ENCODE results near the gene RHBDF2. TPM values are rescaled to one million over a fixed set of nuclear protein-coding genes. Genes with fewer than 3 reads are reported as not detected.
A peak's percentile ranks its signal among the peaks of the same experiment; 100 is the strongest.

The RHBDF2 gene
- total RNA-seq, 1 experiment from 2014 or later: 36.2 TPM

DNA sequence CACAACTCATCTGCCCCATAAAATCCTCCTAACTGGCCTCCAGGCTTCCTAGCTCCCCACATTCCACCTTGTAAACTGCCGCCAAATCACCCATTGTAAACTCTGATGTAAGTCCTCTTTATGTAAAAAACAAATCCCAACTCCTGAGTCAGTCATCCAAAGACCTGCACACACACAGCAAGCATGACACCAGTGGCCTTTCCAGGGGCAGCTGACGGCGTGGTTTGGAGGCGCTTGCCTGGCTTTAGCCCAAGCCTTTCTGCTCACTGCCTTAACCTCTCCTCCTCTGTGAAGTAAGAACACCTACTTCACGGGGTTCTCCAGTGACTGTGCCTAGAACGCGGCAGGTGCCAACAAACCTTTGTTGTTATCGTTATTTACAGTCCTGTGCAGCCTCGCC is 62.3 kb downstream of the RHBDF2 start:
- no peak for DNase-seq (ENCODE audit: low spot score)

DNA sequence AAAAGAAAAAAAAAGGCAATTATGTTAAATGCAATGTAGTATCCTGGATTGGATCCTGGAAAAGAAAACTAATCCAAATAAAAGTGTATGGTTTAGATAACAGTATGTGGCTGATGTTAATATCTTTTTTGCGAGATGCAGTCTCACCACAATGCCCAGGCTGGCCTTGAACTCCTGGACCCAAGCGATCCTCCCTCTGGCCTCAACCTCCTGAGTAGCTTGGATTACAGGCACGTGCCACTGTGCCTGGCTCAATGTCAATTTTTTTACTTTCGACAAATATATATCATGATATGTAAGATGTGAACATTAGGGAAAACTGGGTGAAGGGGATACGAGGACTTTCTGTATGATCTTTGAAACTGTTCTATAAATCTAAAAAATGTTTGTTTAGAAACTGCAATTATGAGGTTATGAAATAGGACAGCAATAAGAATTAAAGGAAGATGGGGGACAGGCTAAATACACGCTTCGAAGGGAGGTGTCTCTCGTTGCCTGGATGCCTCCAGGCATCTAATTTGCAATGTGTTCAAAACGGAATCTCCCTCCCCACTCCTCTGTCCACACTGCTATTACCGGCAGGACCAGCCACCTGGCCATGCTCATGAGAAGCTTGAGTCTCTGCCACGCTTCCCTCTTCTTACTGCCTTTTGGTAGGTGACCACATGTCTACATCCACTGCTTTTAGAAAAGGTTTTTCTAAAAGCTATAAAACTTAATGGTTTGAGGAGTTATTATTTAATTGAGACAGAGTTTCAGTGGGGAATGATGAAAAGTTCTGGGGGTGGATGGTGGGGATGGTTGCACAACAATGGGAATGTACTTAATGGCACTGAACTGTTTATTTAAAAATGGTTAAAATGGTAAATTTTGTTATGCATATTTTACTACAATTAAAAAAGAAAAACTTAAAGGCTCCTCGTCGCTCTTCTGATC is 63.5 kb downstream of the RHBDF2 start:
- no peak for DNase-seq (ENCODE audit: low spot score)

DNA sequence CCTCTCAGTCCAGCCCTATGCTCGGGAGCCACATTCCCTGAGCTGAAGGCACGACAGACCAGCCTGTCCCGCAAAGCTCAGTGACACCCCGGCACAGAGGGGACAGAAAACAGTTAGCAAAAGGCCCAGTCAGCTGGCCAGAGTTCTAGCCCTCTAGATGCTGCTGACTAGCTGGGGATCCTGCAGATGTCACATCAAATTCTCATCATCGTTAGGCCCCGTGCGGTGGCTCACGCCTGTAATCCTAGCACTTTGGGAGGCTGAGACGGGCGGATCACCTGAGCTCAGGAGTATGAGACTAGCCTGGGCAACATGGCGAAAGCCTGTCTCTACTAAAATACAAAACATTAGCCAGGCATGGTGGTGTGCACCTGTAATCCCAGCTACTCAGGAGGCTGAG is 65.5 kb downstream of the RHBDF2 start:
- no peak for DNase-seq (ENCODE audit: low spot score)

DNA sequence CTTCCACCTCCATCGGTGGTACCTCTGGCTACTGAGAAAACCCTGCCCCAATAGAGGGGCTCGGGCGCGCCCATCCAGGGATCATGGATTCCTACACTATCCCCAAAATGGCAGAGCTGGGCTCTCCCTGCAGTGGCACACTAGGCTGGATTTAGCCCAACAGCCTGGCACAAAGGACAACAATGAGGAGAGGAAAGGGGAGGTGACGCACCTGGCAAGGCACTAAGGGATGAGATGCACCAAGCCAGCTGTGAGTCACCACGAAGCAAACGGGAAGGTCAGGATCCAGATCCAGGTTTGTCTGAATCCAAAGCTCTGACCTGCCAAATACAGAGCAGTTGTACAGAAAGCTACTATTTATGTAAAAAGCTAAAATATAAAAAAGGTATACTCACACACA is 66.4 kb downstream of the RHBDF2 start:
- DNase-seq (ENCODE audit: low spot score): no peak

DNA sequence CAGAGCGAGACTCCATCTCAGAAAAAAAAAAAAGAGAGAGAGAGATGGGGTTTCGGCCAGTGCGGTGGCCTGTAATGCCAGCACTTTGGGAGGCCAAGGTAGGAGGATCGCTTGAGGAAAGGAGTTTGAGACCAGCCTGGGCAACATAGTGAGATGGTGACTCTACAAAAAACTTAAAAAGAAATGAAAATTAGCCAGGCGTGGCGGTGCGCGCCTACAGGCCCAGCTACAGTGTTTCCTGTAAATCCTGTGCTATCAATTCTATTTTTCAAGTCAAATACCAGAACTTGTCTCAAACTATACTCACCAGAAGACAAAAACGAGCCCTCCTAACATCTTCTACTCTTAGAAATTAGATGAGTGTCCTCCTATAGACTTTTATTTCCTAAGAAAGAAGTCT is 67.5 kb downstream of the RHBDF2 start:
- DNase-seq (ENCODE audit: low spot score): no peak

DNA sequence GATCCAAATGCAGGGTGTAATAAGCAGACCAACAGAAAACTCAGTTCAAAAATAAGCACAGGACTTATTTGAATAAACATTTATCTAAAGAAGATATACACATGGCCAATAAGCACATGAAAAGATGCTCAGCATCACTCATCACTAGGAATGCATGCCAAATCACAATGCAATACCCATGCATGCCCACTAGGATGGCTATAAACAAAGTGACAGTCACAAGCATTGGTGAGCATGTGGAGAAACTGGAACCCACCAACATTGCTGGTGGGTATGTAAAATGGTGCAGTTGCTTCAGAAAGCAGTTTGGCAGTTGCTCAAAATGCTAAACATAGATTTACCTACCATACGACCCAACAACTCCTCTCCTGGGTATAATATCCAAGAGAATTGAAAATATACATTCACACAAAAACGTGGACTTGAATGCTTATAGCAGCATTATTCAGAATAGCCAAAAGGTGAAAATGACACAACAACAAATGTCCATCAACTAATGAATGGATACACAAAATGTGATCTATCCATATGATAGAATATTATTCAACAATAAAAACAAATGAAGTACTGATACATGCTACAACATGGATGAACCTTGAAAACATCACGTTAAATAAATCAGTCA is 68.4 kb downstream of the RHBDF2 start:
- peak; percentile 45 for DNase-seq (ENCODE audit: low spot score)

DNA sequence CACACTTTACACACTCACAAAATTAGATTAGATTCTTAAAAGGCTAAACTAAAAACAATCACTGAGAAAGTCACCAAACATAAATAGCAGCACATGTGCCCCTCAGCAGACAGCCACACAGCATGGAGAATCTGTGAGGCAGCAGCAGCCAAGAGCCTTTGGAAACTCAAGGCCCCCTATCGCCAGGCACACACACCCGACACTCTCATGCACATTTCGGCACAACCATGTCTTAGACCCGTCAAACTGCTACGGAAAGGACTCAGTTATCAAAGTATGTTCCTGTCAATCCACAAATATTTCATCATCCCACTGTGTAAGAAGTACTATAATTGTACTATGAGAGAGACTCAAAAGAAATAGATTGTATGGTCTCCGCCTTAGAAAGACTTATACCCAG is 69.2 kb downstream of the RHBDF2 start:
- DNase-seq (ENCODE audit: low spot score): no peak

DNA sequence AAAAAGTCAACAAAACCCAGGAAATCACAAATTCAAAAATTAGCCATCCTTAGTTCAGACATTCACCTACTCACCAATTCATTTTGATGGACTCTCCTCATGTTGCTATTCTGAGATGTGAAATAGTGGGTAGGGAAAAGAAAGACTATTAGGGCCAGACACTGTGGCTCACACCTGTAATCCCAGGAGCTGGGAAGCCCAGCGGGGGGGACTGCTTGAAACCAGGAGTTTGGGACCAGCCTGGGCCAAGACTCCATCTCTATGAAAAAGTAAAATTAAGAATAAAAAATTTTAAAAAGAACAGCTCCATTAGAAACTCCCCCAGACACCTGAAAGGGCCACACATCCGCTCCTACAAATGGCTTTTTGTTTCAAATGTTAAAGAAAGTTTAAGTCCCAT is 69.7 kb downstream of the RHBDF2 start:
- no peak for DNase-seq (ENCODE audit: low spot score)

DNA sequence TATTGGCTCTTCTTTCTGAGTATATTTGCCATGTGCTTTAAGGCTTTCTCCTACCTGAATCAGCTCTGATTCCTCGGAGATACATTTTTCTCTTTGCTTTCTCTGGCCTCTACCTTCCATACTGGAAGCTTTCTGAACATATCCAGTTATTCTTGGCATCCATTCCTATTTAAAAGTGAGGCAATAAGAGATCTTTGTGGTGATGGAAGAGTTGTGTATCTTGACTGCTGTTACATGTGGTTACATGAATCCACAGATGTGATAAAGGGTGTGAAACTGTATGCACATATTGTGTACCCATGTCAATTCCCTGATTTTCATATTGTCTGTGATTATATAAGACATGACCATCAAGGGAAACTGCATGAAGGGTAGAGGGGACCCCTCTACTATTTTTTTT is 72.7 kb downstream of the RHBDF2 start:
- DNase-seq (ENCODE audit: low spot score): no peak

DNA sequence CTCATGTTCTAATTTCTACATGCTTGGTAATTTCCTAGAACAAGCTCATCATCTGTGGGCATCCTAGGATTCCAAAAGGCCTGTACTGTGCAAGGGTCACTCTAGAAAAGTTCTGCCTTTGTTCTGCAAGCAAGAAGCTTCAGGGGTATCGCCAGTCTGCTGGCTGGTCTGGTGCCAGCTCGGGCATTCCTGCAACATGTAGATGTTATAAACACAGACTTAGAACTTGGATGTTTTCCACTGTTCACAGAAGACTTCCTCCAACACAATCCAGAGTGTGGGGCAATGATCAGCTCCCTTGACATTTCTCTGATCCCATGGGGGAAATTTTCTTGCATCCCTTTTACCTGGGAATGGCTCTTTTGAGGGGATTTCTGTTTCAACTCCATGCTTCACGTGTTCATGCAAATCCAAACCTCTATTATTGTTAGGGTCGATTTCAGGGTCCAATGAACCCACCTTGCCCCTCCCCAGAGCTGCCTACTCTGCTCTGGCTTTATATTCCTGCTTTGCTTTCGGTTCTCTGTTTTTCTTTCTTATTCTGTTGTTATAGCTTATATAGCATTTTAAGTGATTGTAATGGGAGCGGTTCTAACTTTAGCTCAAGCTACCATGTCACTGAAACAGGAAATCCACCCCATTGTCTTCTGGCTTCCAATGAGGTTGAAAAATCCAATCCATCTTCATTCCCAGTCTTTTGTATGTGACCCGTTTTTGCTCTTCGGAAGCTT is 73.6 kb downstream of the RHBDF2 start:
- no peak for DNase-seq (ENCODE audit: low spot score)

DNA sequence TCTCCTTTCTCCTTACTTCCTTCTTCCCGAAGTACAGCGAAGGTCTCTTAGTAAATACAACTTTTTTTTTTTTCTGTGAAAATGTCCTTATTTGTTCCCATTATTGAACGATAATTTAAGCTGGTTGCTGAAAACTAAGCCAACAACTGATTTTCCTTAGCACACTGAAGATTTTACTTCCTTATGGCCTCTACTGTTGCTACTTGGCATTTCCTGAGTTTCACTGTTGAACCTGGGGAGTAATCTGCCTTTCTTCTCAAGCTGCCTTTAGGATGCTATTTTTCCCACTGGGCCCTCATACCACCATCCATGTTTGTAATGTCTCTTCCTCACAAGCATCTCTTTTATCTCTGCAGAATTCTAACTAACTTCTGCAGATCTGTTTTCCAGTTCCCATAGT is 74.4 kb downstream of the RHBDF2 start:
- no peak for DNase-seq (ENCODE audit: low spot score)

DNA sequence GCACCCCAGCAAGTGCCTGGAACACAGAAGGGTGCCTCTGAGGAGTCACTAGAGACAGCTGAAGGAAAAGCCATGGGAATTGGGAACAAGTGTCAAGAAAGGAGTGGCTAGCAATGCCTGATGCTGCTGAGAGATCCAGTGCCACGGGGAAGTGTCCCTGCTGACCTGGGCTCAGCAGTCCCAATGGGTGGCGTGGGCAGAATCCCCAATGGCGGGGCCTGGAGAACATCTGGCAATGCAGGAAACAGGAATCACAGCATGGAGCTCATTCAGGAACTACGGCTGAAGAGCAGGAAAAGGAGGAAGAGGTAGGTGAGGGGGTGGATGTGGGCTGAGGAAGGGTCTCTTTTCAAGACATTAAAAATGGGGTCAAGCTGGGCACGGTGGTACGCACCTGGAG is 78.4 kb downstream of the RHBDF2 start:
- DNase-seq (ENCODE audit: low spot score): no peak

DNA sequence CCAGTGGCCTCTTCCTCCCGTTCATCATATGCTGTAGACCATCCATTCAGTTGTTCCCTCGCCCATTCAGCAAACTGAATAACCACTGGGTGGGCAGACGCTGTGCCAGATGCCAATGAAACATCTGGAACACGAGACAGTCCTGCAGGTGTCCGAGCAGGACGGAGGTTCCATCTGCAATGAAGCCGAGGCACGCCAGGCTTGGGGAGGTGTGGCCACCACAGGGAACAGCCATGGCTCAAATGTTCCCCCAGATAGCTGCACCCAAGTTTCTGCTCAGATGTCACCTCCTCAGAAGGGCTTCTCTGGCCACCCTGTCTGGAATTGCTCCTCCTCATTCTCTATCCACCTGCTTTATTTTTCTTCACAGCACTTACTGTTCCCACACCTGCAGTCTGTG is 78.8 kb downstream of the RHBDF2 start:
- no peak for DNase-seq (ENCODE audit: low spot score)

DNA sequence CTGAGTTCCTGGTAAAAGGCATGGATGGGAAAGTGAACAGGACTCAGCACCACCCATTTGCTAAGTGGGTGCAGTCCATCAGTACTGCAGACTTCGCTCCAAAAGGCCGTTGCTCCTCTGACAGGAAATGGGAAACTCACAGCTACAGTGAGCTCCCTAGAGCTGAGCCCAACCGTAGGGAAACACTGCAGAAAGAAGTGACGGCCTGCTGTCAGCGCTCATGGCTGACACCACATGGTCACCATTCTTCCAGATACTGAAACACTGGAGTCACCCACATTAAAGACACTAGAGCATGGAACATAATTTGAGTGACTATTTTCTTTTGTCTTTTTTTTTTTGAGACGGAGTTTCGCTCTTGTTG is 80.2 kb downstream of the RHBDF2 start:
- no peak for DNase-seq (ENCODE audit: low spot score)

Other genes with a start within 250 kb of the RHBDF2 start
- 2.7 and 6.5 TPM in 2 replicates for gene UBALD2, start 236.1 kb downstream of the RHBDF2 start, total RNA-seq (2014; rRNA removed; shearing (Covaris generic))
- 2.1 and 2.8 TPM in 2 replicates for gene QRICH2, start 193.1 kb downstream of the RHBDF2 start, total RNA-seq (2014; rRNA removed; shearing (Covaris generic))
- gene PRPSAP1, start 147.5 kb downstream of the RHBDF2 start, total RNA-seq (2014; rRNA removed; shearing (Covaris generic)): 33.8 and 49.7 TPM in 2 replicates
- gene SPHK1, start 116.8 kb downstream of the RHBDF2 start, total RNA-seq (2014; rRNA removed; shearing (Covaris generic)): 31.6 and 38.1 TPM in 2 replicates
- gene UBE2O, start 48.3 kb downstream of the RHBDF2 start, total RNA-seq (2014; rRNA removed; shearing (Covaris generic)): 11.4 and 19.4 TPM in 2 replicates
- not detected in 2 replicates for gene AANAT, start 33.8 kb downstream of the RHBDF2 start, total RNA-seq (2014; rRNA removed; shearing (Covaris generic))
- 0.05 and 1.1 TPM in 2 replicates for gene CYGB, start 36.3 kb upstream of the RHBDF2 start, total RNA-seq (2014; rRNA removed; shearing (Covaris generic))
- not detected in 2 replicates for gene PRCD, start 38.6 kb upstream of the RHBDF2 start, total RNA-seq (2014; rRNA removed; shearing (Covaris generic))
- gene ST6GALNAC2, start 84.4 kb upstream of the RHBDF2 start, total RNA-seq (2014; rRNA removed; shearing (Covaris generic)): 5.1 and 6.8 TPM in 2 replicates
- gene ST6GALNAC1, start 142.3 kb upstream of the RHBDF2 start, total RNA-seq (2014; rRNA removed; shearing (Covaris generic)): not detected in 2 replicates
- gene MXRA7, start 209.5 kb upstream of the RHBDF2 start, total RNA-seq (2014; rRNA removed; shearing (Covaris generic)): 187 and 223 TPM in 2 replicates
- 40.5 and 46.8 TPM in 2 replicates for gene JMJD6, start 225.2 kb upstream of the RHBDF2 start, total RNA-seq (2014; rRNA removed; shearing (Covaris generic))
- gene METTL23, start 225.4 kb upstream of the RHBDF2 start, total RNA-seq (2014; rRNA removed; shearing (Covaris generic)): 38.6 and 45.5 TPM in 2 replicates
- 334 and 420 TPM in 2 replicates for gene SRSF2, start 235.9 kb upstream of the RHBDF2 start, total RNA-seq (2014; rRNA removed; shearing (Covaris generic))
- gene MFSD11, start 236.7 kb upstream of the RHBDF2 start, total RNA-seq (2014; rRNA removed; shearing (Covaris generic)): 24.9 and 30.4 TPM in 2 replicates

Data from A172 (cell line).